ENCODE results near the gene PDIA6. TPM values are rescaled to one million over a fixed set of nuclear protein-coding genes. Genes with fewer than 3 reads are reported as not detected.

Gene PDIA6
- total and polyA plus RNA-seq, 9 of the 15 experiments (the other 6 are each of a cell fraction or from before 2014, with no cell fraction given), result 166 to 268 (median 229) TPM

- peaks cover 49 to 73% of the 10 kb centered on the region in 2 experiments for H3K27me3 ChIP-seq (ENCODE audit: control insufficient read depth in 2 of 2, insufficient read depth in 2 of 2, low read length in 2 of 2)
- H3K27ac ChIP-seq (ENCODE audit: extremely low read depth, low read depth, low read length), result no peak overlapping the region
- POLR2A ChIA-PET, result no interaction called here
- H3K9me3 ChIP-seq (replicated peaks; ENCODE audit: control insufficient read depth, insufficient read depth, low read depth, low read length), result no peaks in the 10 kb centered on the region
- no peak for TF ChIP-seq STAG1 (CRISPR knock-in tag; IDR thresholded peaks at IDR 0.05; ENCODE audit: borderline replicate concordance)
- TF ChIP-seq THRA (IDR thresholded peaks at IDR 0.05), result no peak
- no peak for TF ChIP-seq YBX1 (IDR thresholded peaks at IDR 0.05)
- no peak for TF ChIP-seq STAT5A (IDR thresholded peaks at IDR 0.05; ENCODE audit: borderline replicate concordance, low read length)
- TF ChIP-seq EZH2 (IDR thresholded peaks at IDR 0.05; ENCODE audit: borderline replicate concordance, low read depth, low read length), result no peak
- TF ChIP-seq FOXP4 (CRISPR knock-in tag; IDR thresholded peaks at IDR 0.05; ENCODE audit: borderline replicate concordance), result no peak
- TF ChIP-seq CREB3L1 (IDR thresholded peaks at IDR 0.05; ENCODE audit: borderline replicate concordance, low read depth), result no peak
- TF ChIP-seq GATA2 (CRISPR knock-in tag; IDR thresholded peaks at IDR 0.05), result no peak
- no peak for TF ChIP-seq PTTG1 (tag; IDR thresholded peaks at IDR 0.05; ENCODE audit: low read depth)
- no peak for TF ChIP-seq RERE (CRISPR knock-in tag; IDR thresholded peaks at IDR 0.05; ENCODE audit: borderline replicate concordance)
- TF ChIP-seq POLR2AphosphoS2 (IDR thresholded peaks at IDR 0.05; ENCODE audit: low read length), result no peak
- no peak for TF ChIP-seq DPF2 (IDR thresholded peaks at IDR 0.05)
- ATAC-seq, result no peak
- no peak overlapping the region for H3K9ac ChIP-seq (ENCODE audit: insufficient read depth in 1 of 2, low read depth in 2 of 2, low read length in 2 of 2)
- H3K4me2 ChIP-seq (ENCODE audit: insufficient read depth, low read length), result no peak overlapping the region
- no peak for FAIRE-seq
- no peaks in the 10 kb centered on the region for H3K4me1 ChIP-seq (replicated peaks in 1 of 2; ENCODE audit: control insufficient read depth in 2 of 2, insufficient read depth in 2 of 2, low read length in 2 of 2)
- no peaks in the 10 kb centered on the region for H3K9me1 ChIP-seq (ENCODE audit: control insufficient read depth, insufficient read depth, low read length)
- H3K36me3 ChIP-seq (ENCODE audit: control insufficient read depth, insufficient read depth, low read length), result no peaks in the 10 kb centered on the region
- peaks cover 6% of the 10 kb centered on the region; the same call in 1 of the 2 replicates for H4K20me1 ChIP-seq (replicated peaks; ENCODE audit: control insufficient read depth, insufficient read depth, low read length)
- no peaks in the 10 kb centered on the region for H3K79me2 ChIP-seq (ENCODE audit: control insufficient read depth, insufficient read depth, low read length)
- WGBS (ENCODE audit: insufficient coverage, low coverage, missing lambda C conversion rate), result 0% methylated on average over 5 of the region's 5 CpGs
- DNase-seq (ENCODE audit: extremely low read depth in 1 of 4, low spot score in 3 of 4), result no peak
- no TSS peak for BruUV-seq (replicated peaks)
- no peak overlapping the region for H2AFZ ChIP-seq (ENCODE audit: low read depth, low read length)
- H3K4me3 ChIP-seq, result no peak overlapping the region
- CTCF ChIA-PET (ENCODE audit: low intra/inter-chr PET ratio), result no interaction called here
- in situ Hi-C loops (cut with MboI), result no loop called here
- intact Hi-C loops (cut with micrococcal nuclease), result no loop called here
Observed at GRCh38 chr2:10861765-10862164, 49.2 kb upstream of the PDIA6 start.

Data from K562 (cell line).